Measurements from ENCODE around the gene C17orf78.

Gene C17orf78

GRCh38 chr17:37440424-37440823, 64.6 kb downstream of the C17orf78 start:
- no peak for DNase-seq

- peak in 1 of 2 donors; percentile 35 for DNase-seq
These were observed 65.7 kb downstream of the C17orf78 start for GRCh38 chr17:37441369-37442014.

All from inflammatory macrophage (primary cell).